Adrenal gland (tissue), 12 donors: ENCODE measurements around the gene OR1N1. TPM values are rescaled to one million over a fixed set of nuclear protein-coding genes. Genes with fewer than 3 reads are reported as not detected.

Source experiments
- DNase-seq, 7 donors: peaks; one replicate each; pipeline ENCODE4 v3.0.0-alpha.2; 2019 to 2020
- H3K27ac ChIP-seq, 5 donors: fragments of 200-600 bp; sonication (generic) in 4 of 5; 1 replicate in 3 of 5; 2 replicates in 2 of 5; pipeline versions ENCODE4 v1.5.1 to v1.8.0; 2016 to 2020; ENCODE audit warnings: mild to moderate bottlenecking in 1 of 5
- H3K27me3 ChIP-seq: fragments of 200-600 bp; 2 replicates; pipeline ENCODE4 v1.8.0; 2021
- H3K36me3 ChIP-seq, 2 donors: fragments of 200-600 bp; replicated peaks in 1 of 2; 1 replicate in 1 of 2; 2 replicates in 1 of 2; pipeline versions ENCODE4 v1.5.1 to v1.8.0; 2018 to 2022
- H3K4me1 ChIP-seq, 2 donors: fragments of 200-600 bp; replicated peaks in 1 of 2; 1 replicate in 1 of 2; 2 replicates in 1 of 2; pipeline versions ENCODE4 v1.5.1 to v1.8.0; 2018 to 2021
- H3K4me3 ChIP-seq, 4 donors: fragments of 200-600 bp; sonication (generic) in 3 of 4; one replicate each; pipeline ENCODE4 v1.5.1; 2016 to 2018
- H3K9me3 ChIP-seq, 3 donors: fragments of 200-600 bp; sonication (generic) in 1 of 3; replicated peaks in 1 of 3; 1 replicate in 2 of 3; 2 replicates in 1 of 3; pipeline versions ENCODE4 v1.5.1 to v1.8.0; 2016 to 2021
- POLR2A ChIP-seq, 2 donors: fragments of 450-650 bp; IDR thresholded peaks; one replicate each; pipeline ENCODE4 v1.6.1; 2017; ENCODE audit warnings: antibody characterized with exemption in 2 of 2, mild to moderate bottlenecking in 2 of 2, moderate library complexity in 1 of 2
- WGBS, 4 donors: extraction: QIAGEN DNeasy Blood & Tissue Kit in 2 of 4; methylation state at CpG; one replicate each; pipeline versions ENCODE4 v1.1.5 to v1.1.7; 2013 to 2017; 5-methylcytosine and 5-hydroxymethylcytosine counted together
- intact Hi-C, 2 donors: fragments of 100-400 bp; cut with DNase I; formaldehyde crosslinking; loops; one replicate each; pipeline versions ENCODE4 v1.14.1 to v1.15.0; 2022 to 2023
- polyA plus RNA-seq, 3 donors: library from polyadenylated mRNA; stranded (reverse); fragments of 200-250 nt in 2 of 3; fragments of 350-450 nt in 1 of 3; fragmentation: Illumina TruSeq in 1 of 3; extraction: RNeasy Lipid Tissue Mini Kit (QIAGEN cat#74804) in 1 of 3; gene quantifications; one replicate each; pipeline ENCODE4 v1.2.3, GENCODE V29; 2013 to 2014
- total RNA-seq, 9 donors: library from RNA; depleted of rRNA in 4 of 9; stranded (reverse); fragments of >200 nt in 4 of 9; fragments of 120-200 nt in 1 of 9; fragmentation: NEBNext Ultra II Directional in 1 of 9; extraction: Animal tissue kit (Norgen Biotek cat#: 25700) in 1 of 9; gene quantifications; one replicate each; pipeline versions ENCODE4 v1.1.0 to v1.2.4, GENCODE V29; 2013 to 2023
- TF ChIP-seq, protein P1 (sequence below), 6 experiments: fragments of 450-650 bp in 4 of 6; fragments of 200-600 bp in 2 of 6; sonication (generic) in 1 of 6; IDR thresholded peaks; 1 replicate in 5 of 6; 2 replicates in 1 of 6; pipeline versions ENCODE4 v1.5.1 to v1.8.0; 2016 to 2021; ENCODE audit warnings: antibody characterized with exemption in 6 of 6, mild to moderate bottlenecking in 2 of 6, moderate library complexity in 1 of 6
- donor health status: healthy with polysubstance abuse.
- donor health status: Bipolar disorder and iron deficiency.
- donor health status: DM: yes; HTN: yes; CAD: no.
- donor health status: DM: no; HTN: no; CAD: no.
- donor health status: DM: no; HTN: no; CAD: no.
- donor health status: DM: yes; HTN: yes; CAD: no.

OR1N1 gene
- total and polyA plus RNA-seq, 12 donors: not detected

DNA sequence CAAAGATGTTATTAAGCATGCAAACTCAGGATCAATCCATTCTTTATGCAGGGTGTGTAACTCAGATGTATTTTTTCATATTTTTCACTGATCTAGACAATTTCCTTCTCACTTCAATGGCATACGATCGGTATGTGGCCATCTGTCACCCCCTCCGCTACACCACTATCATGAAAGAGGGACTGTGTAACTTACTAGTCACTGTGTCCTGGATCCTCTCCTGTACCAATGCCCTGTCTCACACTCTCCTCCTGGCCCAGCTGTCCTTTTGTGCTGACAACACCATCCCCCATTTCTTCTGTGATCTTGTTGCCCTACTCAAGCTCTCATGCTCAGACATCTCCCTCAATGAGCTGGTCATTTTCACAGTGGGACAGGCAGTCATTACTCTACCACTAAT is 7.7 kb downstream of the OR1N1 start:
- 77 to 87% (median 84%) methylated on average over 3 of the region's 3 CpGs for WGBS, 4 donors

DNA sequence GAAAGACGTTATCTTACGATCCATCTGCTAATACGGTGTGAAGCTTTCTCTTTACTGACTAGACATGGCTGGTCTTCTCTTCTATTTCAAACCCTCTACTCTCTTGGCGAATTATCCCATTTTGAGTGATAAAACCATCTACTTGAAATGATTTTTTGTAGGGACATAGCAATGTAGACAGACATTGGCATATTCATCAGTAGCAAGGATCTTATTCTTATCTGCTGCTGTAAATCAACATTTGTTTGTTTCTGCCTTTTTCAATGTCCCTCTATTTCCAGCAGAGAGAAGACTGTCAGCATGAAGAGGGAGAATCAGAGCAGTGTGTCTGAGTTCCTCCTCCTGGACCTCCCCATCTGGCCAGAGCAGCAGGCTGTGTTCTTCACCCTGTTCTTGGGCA is 8.3 kb downstream of the OR1N1 start, which contains the start of gene OR1J4:
OR1J4 (plus strand) TSS at position 301 of the 400 bp plus-strand sequence; CDS start at position 301, 0 bp downstream.
- WGBS, 4 donors: 69 to 75% (median 72%) methylated on average over 4 of the region's 4 CpGs
- H3K9me3 ChIP-seq: no peaks in the 10 kb centered on the region
- H3K36me3 ChIP-seq: no peaks in the 10 kb centered on the region
- no peaks in the 10 kb centered on the region for H3K4me1 ChIP-seq
- H3K4me3 ChIP-seq: no peak within 1 kb of the TSS
- intact Hi-C loops: no loop called here
- DNase-seq: no peak
- H3K27me3 ChIP-seq: peaks cover 10% of the 10 kb centered on the region
- TF ChIP-seq POLR2A (IDR thresholded peaks at IDR 0.05): no peak
- TF ChIP-seq, protein P1, sequence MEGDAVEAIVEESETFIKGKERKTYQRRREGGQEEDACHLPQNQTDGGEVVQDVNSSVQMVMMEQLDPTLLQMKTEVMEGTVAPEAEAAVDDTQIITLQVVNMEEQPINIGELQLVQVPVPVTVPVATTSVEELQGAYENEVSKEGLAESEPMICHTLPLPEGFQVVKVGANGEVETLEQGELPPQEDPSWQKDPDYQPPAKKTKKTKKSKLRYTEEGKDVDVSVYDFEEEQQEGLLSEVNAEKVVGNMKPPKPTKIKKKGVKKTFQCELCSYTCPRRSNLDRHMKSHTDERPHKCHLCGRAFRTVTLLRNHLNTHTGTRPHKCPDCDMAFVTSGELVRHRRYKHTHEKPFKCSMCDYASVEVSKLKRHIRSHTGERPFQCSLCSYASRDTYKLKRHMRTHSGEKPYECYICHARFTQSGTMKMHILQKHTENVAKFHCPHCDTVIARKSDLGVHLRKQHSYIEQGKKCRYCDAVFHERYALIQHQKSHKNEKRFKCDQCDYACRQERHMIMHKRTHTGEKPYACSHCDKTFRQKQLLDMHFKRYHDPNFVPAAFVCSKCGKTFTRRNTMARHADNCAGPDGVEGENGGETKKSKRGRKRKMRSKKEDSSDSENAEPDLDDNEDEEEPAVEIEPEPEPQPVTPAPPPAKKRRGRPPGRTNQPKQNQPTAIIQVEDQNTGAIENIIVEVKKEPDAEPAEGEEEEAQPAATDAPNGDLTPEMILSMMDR (IDR thresholded peaks at IDR 0.05): no peak
- no peak within 1 kb of the TSS for H3K27ac ChIP-seq

More for the DNA sequence above, 7.7 kb downstream of the OR1N1 start:
- Histone ChIP-seq H3K9me3 (no peaks in the 10 kb centered on the region), H3K4me3 (no peak overlapping the region), H3K4me1 (no peaks in the 10 kb centered on the region), H3K27ac (no peak overlapping the region), H3K27me3 (peaks cover 12% of the 10 kb centered on the region), H3K36me3 (no peaks in the 10 kb centered on the region)
- TF ChIP-seq, protein P1 (IDR thresholded peaks at IDR 0.05): no peak
- TF ChIP-seq POLR2A (IDR thresholded peaks at IDR 0.05): no peak
- intact Hi-C loops: no loop called here
- no peak for DNase-seq

DNA sequence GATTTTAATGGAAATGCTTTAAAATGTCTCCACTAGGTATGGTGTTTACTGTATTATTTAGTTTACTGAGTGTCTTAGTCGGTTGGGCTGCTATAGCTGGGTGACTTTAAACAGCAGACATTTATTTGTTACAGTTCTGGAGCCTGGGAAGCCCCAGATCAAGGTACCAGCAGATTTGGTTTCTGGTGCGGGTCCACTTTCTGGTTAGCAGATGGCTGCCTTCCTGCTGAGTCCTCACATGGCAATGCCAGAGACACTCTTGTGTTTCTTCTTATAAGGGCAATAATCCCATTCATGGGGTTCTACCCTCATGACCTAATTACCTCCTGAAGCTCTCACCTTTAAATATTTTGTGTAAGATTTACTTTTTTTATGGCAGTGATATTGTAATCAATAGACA is 8.9 kb downstream of the OR1N1 start:
- no peak for DNase-seq
- 47 to 58% (median 49%) methylated on average over 2 of the region's 2 CpGs for WGBS, 4 donors
- Histone ChIP-seq H3K4me3 (no peak overlapping the region), H3K27ac (no peak overlapping the region), H3K9me3 (no peaks in the 10 kb centered on the region), H3K4me1 (no peaks in the 10 kb centered on the region), H3K27me3 (peaks cover 10% of the 10 kb centered on the region), H3K36me3 (no peaks in the 10 kb centered on the region)
- intact Hi-C loops: no loop called here
- no peak for TF ChIP-seq POLR2A (IDR thresholded peaks at IDR 0.05)
- TF ChIP-seq, protein P1 (IDR thresholded peaks at IDR 0.05): no peak

DNA sequence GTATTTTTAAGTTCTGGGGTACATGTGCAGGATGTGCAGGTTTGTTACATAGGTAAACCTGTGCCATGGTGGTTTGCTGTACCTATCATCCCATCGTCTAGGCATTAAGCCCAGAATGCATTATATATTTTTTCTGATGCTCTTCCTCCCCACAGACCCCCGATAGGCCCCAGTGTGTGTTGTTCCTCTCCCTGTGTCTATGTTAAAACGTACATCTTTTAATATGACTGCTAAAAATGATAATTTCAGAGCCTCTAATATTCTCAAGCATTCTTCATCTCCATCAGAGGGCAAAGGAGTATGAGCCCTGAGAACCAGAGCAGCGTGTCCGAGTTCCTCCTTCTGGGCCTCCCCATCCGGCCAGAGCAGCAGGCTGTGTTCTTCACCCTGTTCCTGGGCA is 16.6 kb downstream of the OR1N1 start, which contains the start of gene OR1J2:
OR1J2 (plus strand) TSS at position 301 of the 400 bp plus-strand sequence; CDS start at position 301, 0 bp downstream.
- no peak within 1 kb of the TSS for H3K27ac ChIP-seq
- H3K4me3 ChIP-seq: no peak within 1 kb of the TSS
- H3K27me3 ChIP-seq: no peaks in the 10 kb centered on the region
- no peaks in the 10 kb centered on the region for H3K36me3 ChIP-seq
- H3K9me3 ChIP-seq: no peaks in the 10 kb centered on the region
- H3K4me1 ChIP-seq: no peaks in the 10 kb centered on the region
- TF ChIP-seq, protein P1 (IDR thresholded peaks at IDR 0.05): no peak
- TF ChIP-seq POLR2A (IDR thresholded peaks at IDR 0.05): no peak
- DNase-seq: no peak
- intact Hi-C loops: no loop called here
- WGBS, 4 donors: 61 to 74% (median 71%) methylated on average over 6 of the region's 6 CpGs
